GM12892 (cell line): ENCODE data around the gene CLIP1.

Experiments
- POLR2A ChIP-seq: IDR thresholded peaks from 2 replicates; pipeline ENCODE4 v1.6.1; 2011; ENCODE audit warnings: low read depth, low read length, control low read depth
- POLR2AphosphoS5 ChIP-seq: IDR thresholded peaks from 2 replicates; pipeline ENCODE4 v1.6.1; 2011; ENCODE audit warnings: low read depth, low read length, control low read depth

DNA sequence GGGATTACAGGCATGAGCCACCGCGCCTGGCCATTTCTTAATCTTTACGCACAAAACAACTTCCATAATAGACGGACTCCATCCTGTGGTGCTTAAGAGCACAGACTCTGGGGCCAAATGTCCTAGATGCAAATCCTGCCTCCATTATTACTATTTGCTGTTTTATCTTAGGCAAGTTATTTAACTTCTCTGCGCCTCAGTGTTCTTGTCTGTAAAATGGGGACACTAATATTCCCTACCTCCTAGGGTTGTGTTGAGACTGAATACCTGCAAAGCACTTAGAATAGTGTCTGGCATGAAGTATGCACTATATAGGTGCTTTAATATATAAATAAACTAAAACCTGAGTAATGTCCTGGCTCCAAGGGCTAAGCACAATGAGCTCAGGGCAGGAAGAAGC is 76.4 kb downstream of the CLIP1 start:
- no peak for TF ChIP-seq POLR2A
- TF ChIP-seq POLR2AphosphoS5, result no peak
